Measurements from ENCODE around the gene MAP3K5.

DNA sequence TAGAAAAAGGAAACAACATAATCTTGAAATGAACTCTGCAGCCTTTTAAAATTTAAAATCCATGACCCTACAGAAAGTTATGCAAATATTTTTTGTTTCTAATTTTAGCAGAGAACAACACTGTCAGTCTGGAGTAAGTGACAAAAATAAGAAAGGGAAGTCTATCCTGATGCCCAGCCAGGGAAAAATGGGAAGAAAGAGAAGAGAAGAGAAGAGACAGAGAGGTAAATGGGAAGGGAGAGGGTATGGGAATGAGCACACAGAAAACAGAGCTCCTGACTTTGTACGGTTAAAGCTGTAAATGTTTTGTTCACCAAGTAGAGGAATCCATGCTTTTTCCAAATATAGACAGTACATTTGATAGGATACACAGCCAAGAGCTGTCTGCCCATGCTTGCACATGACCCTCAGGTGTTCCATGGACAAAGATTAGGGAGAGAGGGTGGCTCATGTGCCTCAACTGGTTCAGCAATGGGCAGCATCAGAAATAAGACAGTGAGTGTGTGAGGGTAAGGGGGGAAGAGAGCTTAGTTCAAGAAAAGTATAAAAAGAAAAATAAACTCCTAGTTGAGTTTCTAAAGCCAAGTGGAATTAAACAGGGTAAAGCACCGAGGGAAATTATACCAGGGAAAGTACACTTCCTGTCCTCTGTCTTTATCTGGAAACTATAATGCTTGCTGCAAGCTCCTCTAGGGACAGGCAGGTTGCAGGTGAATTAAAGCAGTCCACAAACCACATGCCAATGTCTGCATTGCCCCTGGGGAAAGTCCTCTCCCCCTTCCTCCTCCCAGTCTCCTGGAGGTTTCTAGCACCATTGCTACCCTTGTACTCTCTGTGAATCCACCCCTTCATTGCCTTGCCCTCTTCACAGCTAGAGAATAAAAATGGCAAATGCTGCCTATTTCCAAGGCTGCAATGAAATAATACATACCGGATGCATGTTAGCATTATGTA, 30.0 kb downstream of the MAP3K5 start:
- TF ChIP-seq POLR2AphosphoS5 (IDR thresholded peaks at IDR 0.05) (no peak), EP300 (IDR thresholded peaks at IDR 0.05) (no peak)

Data from suprapubic skin (tissue), 4 donors.